GM18505 (cell line): ENCODE measurements around the gene NCCRP1.

Experiments used
- ATAC-seq: cut with Tn5 transposase; IDR thresholded peaks from one replicate; pipeline ENCODE4 v1.9.1; 2021; ENCODE audit not compliant: unreplicated experiment
- POLR2A ChIP-seq: IDR thresholded peaks from 4 replicates; pipeline ENCODE4 v1.6.1; 2011; ENCODE audit warnings: borderline replicate concordance; ENCODE audit not compliant: insufficient read depth, insufficient read length; ENCODE audit errors: extremely low read depth

The NCCRP1 gene

GRCh38 chr19:39178296-39179006 lies 18.3 kb upstream of the NCCRP1 start:
- ATAC-seq, result no peak
- no peak for TF ChIP-seq POLR2A

- no peak for ATAC-seq
- TF ChIP-seq POLR2A, result no peak
These were observed 17.0 kb upstream of the NCCRP1 start for GRCh38 chr19:39179754-39180153.

GRCh38 chr19:39180749-39181148 lies 16.0 kb upstream of the NCCRP1 start:
- no peak for TF ChIP-seq POLR2A
- ATAC-seq, result no peak

DNA sequence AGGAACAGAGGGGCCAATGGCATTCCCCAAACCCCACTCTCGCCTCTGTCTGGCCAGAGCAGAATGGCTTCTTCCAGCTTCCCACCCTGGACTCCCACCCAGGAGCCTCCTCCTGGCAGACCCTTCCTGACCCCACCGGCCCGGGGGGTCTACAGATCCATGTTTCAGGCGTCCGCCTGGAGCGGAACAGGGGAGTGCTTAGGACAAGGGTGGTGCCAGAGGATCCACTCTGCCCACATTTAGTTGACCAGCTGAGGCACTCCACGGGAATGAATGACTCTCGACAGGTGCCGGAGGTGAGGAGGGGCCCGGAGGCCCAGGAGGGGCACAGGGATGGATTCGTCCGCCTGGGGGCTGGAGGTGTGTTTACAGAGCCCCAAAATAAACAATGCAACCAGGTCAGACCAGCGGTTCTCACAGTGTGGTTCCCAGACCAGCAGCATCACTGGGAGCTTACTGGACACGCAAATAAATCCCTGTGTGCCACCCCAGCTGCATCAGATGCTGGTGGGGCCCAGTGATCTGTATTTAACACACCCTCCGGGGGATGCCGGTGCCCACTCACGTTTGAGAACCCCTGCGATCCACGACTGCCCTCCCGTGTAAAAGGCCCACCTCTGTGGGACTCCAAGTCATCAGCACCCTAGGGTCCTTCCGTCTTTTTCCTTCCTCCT lies 15.1 kb upstream of the NCCRP1 start:
- ATAC-seq, result no peak
- no peak for TF ChIP-seq POLR2A

GRCh38 chr19:39182174-39182505 lies 14.6 kb upstream of the NCCRP1 start:
- ATAC-seq, result no peak
- TF ChIP-seq POLR2A, result no peak

DNA sequence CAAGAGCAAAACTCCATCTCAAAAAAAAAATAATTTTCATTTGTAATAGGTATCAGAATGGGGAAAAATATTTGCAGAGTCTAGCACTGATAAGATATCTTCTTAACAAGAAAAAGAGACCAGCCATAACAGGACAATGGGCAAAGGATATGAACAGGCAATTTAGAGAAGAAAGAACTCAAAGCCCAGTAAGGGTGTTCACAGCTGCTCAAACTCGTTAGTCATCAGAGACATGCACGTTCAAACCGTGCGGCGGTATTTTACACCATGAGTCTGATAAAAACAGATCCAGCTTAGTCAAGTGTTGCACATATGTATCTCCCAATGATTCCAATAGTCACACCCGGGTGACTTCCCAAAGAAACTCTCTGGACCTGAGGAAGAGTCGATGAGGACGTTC lies 13.7 kb upstream of the NCCRP1 start:
- no peak for TF ChIP-seq POLR2A
- ATAC-seq, result no peak

GRCh38 chr19:39186391-39186790 lies 10.4 kb upstream of the NCCRP1 start:
- TF ChIP-seq POLR2A, result no peak
- ATAC-seq, result no peak

DNA sequence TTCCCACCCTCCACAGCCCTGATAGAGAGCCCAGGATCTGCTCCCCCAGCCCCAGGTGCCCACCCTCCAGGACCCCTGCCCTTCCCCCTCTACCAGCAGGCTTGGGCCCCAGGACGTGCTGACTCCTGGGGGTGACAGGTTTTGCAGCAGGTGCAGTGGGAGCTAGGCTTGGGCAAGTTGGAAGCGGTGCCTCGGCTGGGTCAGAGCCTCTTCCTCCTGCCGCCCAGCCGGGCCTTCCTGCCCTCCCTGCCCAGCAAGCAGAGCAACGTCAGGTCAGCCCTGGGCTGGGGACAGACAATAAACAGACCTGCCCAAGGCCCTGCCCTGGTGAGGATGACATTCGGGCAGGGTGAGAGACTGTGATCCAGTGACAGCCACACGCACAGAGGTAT lies 9.2 kb upstream of the NCCRP1 start:
- no peak for TF ChIP-seq POLR2A
- no peak for ATAC-seq

GRCh38 chr19:39188960-39189359 lies 7.8 kb upstream of the NCCRP1 start:
- ATAC-seq, result no peak
- no peak for TF ChIP-seq POLR2A

DNA sequence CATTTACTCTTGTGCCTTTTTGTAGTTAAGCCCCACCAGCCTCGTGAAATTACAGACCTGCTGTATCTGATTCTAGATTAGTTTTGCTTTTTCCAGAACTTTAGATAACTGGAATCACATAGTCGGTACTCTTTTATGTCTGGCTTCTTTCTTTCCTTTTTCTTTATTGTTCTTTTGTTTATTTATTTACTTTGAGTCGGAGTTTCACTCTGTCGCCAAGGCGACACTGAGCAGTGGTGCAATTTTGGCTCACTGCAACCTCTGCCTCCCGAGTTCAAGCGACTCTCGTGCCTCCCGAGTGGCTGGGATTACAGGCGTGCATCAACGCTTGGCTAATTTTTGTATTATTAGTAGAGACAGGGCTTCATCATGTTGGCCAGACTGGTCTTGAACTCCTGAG lies 6.0 kb upstream of the NCCRP1 start:
- no peak for ATAC-seq
- no peak for TF ChIP-seq POLR2A

GRCh38 chr19:39192846-39193245 lies 3.9 kb upstream of the NCCRP1 start:
- no peak for TF ChIP-seq POLR2A
- no peak for ATAC-seq

GRCh38 chr19:39193803-39194202 lies 3.0 kb upstream of the NCCRP1 start:
- no peak for ATAC-seq
- no peak for TF ChIP-seq POLR2A

- no peak for TF ChIP-seq POLR2A
- no peak for ATAC-seq
These were observed 1.8 kb upstream of the NCCRP1 start for GRCh38 chr19:39194832-39195542.

GRCh38 chr19:39195755-39196154 lies 1.0 kb upstream of the NCCRP1 start:
- TF ChIP-seq POLR2A, result no peak
- ATAC-seq, result no peak
